Chondrocyte (in vitro differentiated cells): ENCODE measurements around the gene SLC25A38. TPM values are rescaled to one million over a fixed set of nuclear protein-coding genes. Genes with fewer than 3 reads are reported as not detected.

ENCODE experiments used
- DNase-seq: peaks from one replicate; pipeline ENCODE4 v3.0.0; 2021; ENCODE audit warnings: mixed read lengths, low spot score
- H3K27ac Mint-ChIP-seq: one replicate; pipeline ENCODE4 v1.8.0; 2021; ENCODE audit warnings: mild to moderate bottlenecking, moderate library complexity, mixed read lengths; ENCODE audit not compliant: unreplicated experiment
- H3K27me3 Mint-ChIP-seq: 2 replicates; pipeline ENCODE4 v1.8.0; 2021; ENCODE audit warnings: low read depth, mixed read lengths
- H3K36me3 Mint-ChIP-seq: 2 replicates; pipeline ENCODE4 v1.8.0; 2021; ENCODE audit warnings: low read depth, mixed read lengths
- H3K4me1 Mint-ChIP-seq: 2 replicates; pipeline ENCODE4 v1.8.0; 2021; ENCODE audit warnings: low read depth, mild to moderate bottlenecking, mixed read lengths
- H3K4me3 Mint-ChIP-seq: one replicate; pipeline ENCODE4 v1.8.0; 2021; ENCODE audit warnings: mild to moderate bottlenecking, moderate library complexity, mixed read lengths; ENCODE audit not compliant: unreplicated experiment
- H3K9me3 Mint-ChIP-seq: 2 replicates; pipeline ENCODE4 v1.8.0; 2021; ENCODE audit warnings: low read depth, mixed read lengths
- total RNA-seq: library from RNA; stranded (reverse); gene quantifications from 3 replicates; pipeline ENCODE4 v1.2.1, GENCODE V29; 2021
- TF ChIP-seq, protein P1 (sequence below): fragments of 200-600 bp; sonication (generic); IDR thresholded peaks from 2 replicates; pipeline ENCODE4 v1.5.0; 2021; ENCODE audit warnings: antibody characterized with exemption, mild to moderate bottlenecking, moderate library complexity

The SLC25A38 gene
- total RNA-seq, 1 donor from 2014 or later = 26.5 TPM

DNA sequence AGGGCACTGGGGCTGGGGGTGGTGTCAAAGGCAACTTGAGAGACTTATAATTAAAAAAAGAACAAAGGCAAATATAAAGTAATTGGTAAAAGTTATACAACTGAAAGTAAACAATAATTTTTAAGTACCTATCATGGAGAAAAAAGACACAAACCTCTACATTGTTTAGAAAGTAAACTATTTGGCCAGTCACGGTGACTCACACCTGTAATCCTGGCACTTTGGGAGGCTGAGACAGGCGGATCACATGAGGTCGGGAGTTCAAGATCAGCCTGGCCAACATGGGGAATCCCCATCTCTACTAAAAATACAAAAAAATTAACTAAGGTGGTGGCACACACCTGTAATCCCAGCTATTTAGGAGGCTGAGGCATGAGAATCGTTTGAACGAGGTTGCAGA lies 49.2 kb downstream of the SLC25A38 start:
- Mint-ChIP-seq H3K27ac (no peak overlapping the region), H3K9me3 (no peaks in the 10 kb centered on the region), H3K4me3 (no peak overlapping the region), H3K36me3 (no peaks in the 10 kb centered on the region), H3K4me1 (peaks cover 8% of the 10 kb centered on the region), H3K27me3 (no peaks in the 10 kb centered on the region)
- DNase-seq = no peak
- TF ChIP-seq, protein P1, sequence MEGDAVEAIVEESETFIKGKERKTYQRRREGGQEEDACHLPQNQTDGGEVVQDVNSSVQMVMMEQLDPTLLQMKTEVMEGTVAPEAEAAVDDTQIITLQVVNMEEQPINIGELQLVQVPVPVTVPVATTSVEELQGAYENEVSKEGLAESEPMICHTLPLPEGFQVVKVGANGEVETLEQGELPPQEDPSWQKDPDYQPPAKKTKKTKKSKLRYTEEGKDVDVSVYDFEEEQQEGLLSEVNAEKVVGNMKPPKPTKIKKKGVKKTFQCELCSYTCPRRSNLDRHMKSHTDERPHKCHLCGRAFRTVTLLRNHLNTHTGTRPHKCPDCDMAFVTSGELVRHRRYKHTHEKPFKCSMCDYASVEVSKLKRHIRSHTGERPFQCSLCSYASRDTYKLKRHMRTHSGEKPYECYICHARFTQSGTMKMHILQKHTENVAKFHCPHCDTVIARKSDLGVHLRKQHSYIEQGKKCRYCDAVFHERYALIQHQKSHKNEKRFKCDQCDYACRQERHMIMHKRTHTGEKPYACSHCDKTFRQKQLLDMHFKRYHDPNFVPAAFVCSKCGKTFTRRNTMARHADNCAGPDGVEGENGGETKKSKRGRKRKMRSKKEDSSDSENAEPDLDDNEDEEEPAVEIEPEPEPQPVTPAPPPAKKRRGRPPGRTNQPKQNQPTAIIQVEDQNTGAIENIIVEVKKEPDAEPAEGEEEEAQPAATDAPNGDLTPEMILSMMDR = no peak

DNA sequence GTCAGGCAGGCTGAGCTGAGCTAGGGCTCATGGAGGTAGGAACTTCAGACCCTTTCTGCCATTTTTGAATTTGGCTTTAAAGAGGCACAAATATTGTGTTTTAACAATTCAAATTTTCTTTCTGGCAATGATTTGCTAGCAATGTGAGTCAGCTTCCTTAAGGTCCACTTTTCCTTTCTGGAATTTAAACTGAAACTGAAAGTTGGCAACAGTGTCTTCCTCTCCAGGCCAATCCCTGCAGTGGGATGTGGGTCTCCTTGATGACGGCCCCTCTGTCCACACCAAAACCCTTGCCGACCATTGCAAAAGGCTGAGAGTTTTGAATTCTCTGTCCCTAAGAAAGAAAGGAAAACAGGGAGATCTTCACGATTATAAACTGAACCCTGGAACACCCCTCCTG lies 50.5 kb downstream of the SLC25A38 start:
- H3K36me3 Mint-ChIP-seq = no peaks in the 10 kb centered on the region
- no peak for DNase-seq
- H3K4me1 Mint-ChIP-seq = peaks cover 8% of the 10 kb centered on the region
- no peak overlapping the region for H3K4me3 Mint-ChIP-seq
- TF ChIP-seq, protein P1 = no peak
- no peaks in the 10 kb centered on the region for H3K9me3 Mint-ChIP-seq
- H3K27me3 Mint-ChIP-seq = no peaks in the 10 kb centered on the region
- peak overlapping the region; percentile 41 for H3K27ac Mint-ChIP-seq

DNA sequence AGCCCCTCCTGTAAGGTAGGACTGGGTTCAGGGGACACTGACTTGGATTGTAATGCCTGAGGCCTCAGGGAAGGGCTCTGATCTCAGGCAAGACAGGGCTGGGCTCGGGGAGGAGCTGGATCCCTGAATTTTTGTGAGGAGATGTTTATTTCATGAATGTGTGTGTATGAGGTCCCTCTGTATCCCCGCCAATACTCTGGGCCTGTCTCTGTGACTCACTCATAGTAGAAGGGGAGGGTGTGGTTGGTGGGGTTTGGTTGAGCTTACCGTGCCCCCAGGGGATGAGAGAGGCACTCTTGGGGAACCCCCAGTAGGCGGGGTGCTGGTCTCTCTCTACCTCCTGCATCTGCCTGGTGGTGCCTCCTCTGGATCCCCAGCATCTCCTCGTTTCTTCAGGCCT lies 51.4 kb downstream of the SLC25A38 start:
- H3K4me1 Mint-ChIP-seq = peaks cover 8% of the 10 kb centered on the region
- DNase-seq = no peak
- TF ChIP-seq, protein P1 = no peak

DNA sequence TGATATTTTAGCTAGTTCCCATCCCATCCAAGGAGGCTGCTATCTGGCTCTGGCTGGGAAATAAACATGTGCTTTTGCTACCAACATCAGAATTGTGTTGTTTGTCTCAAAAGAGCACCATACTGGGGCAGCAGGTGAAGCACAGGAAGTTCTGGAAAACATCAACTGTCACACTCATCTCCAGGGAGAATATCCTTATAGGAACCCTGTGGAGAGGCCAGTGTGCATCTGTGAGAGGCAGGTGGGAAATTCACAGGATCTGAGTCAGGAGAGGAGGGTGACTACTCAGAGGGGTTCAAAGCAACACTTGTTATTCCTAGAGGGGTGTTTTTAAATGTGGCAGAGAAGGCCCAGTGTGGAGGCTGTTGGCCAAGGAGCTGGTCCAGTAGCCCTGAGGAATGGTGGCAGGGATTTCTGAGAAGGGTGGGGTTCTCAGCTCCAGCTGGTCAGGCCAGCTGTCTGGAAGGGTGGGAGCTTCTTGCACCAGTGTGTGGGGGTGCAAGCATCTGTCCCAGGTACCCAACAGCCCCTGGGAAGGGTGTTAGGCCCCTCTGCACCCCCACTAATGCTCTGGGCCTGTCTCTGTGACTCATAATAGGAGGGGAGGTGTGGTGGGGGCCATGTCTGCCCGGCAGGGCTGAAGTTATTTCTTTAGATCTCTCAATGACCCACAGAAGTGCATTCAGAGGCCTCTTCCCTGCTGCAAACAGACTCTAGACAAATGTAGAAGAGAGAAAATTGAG lies 52.0 kb downstream of the SLC25A38 start:
- no peak for DNase-seq
- Mint-ChIP-seq H3K27ac (no peak overlapping the region), H3K4me3 (no peak overlapping the region), H3K36me3 (no peaks in the 10 kb centered on the region), H3K9me3 (no peaks in the 10 kb centered on the region), H3K4me1 (peaks cover 8% of the 10 kb centered on the region), H3K27me3 (no peaks in the 10 kb centered on the region)
- TF ChIP-seq, protein P1 = no peak

More for the DNA sequence above, 51.4 kb downstream of the SLC25A38 start:
- H3K36me3 Mint-ChIP-seq = no peaks in the 10 kb centered on the region
- H3K4me3 Mint-ChIP-seq = no peak overlapping the region
- H3K9me3 Mint-ChIP-seq = no peaks in the 10 kb centered on the region
- no peak overlapping the region for H3K27ac Mint-ChIP-seq
- no peaks in the 10 kb centered on the region for H3K27me3 Mint-ChIP-seq

DNA sequence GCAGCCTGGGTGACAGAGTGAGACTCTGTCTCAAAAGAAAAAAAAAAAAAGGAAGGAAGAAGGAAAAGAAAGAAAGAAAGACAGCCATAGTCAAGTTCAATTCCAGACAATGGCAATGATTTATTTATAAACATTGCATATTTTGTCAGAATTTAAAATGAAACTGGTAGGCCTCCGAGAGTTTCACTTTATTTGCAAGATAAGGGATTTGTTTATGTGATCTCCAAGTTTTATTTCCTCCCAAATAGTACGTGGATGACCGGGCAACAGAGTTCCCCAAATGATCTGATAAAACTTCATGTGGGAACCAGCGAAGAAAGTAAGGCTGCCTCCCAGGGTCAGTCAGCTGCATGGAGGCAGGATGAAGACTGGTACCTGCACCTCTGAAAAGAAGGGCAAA lies 55.7 kb downstream of the SLC25A38 start:
- H3K4me3 Mint-ChIP-seq = no peak overlapping the region
- TF ChIP-seq, protein P1 = no peak
- H3K9me3 Mint-ChIP-seq = no peaks in the 10 kb centered on the region
- H3K27me3 Mint-ChIP-seq = peaks cover 2% of the 10 kb centered on the region
- no peak overlapping the region for H3K27ac Mint-ChIP-seq
- no peaks in the 10 kb centered on the region for H3K36me3 Mint-ChIP-seq
- DNase-seq = no peak
- H3K4me1 Mint-ChIP-seq = peaks cover 1% of the 10 kb centered on the region
